ENCODE results near the gene GADD45A.

GRCh38 chr1:67676946-67677345 lies 8.1 kb upstream of the GADD45A start:
- TF ChIP-seq POLR2AphosphoS5 (IDR thresholded peaks at IDR 0.05; ENCODE audit: low read depth, low read length) (no peak), REST (IDR thresholded peaks at IDR 0.05; ENCODE audit: insufficient read depth in 1 of 2, low read depth in 2 of 2, low read length in 2 of 2) (no peak), FOXP2 (optimal IDR thresholded peaks at IDR 0.05; ENCODE audit: borderline replicate concordance, extremely low read depth, extremely low read length, insufficient read depth) (no peak), SIN3A (IDR thresholded peaks at IDR 0.05; ENCODE audit: borderline replicate concordance, insufficient read depth, low read length) (no peak), TAF1 (IDR thresholded peaks at IDR 0.05; ENCODE audit: borderline replicate concordance, insufficient read depth, low read length) (no peak)

Measured in PFSK-1 (cell line).